Neural progenitor cell (in vitro differentiated cells): ENCODE results near the gene TTC4. TPM values are rescaled to one million over a fixed set of nuclear protein-coding genes. Genes with fewer than 3 reads are reported as not detected.

Experiments
- DNase-seq: peaks from one replicate; pipeline ENCODE4 v3.0.0-alpha.2; 2016; ENCODE audit warnings: low spot score
- H2AFZ ChIP-seq: fragments of 200-600 bp; sonication (generic); replicated peaks from 2 replicates; pipeline ENCODE4 v1.6.1; 2016; ENCODE audit warnings: antibody characterized with exemption
- H3F3A ChIP-seq: fragments of 200-600 bp; sonication (generic); 2 replicates; pipeline ENCODE4 v1.6.1; 2016; ENCODE audit warnings: antibody characterized with exemption, low read depth
- H3K27ac ChIP-seq: fragments of 200-600 bp; sonication (generic); 2 replicates; pipeline ENCODE4 v1.5.1; 2016; ENCODE audit warnings: mild to moderate bottlenecking
- H3K27me3 ChIP-seq: fragments of 200-600 bp; sonication (generic); 2 replicates; pipeline ENCODE4 v1.6.1; 2016; ENCODE audit warnings: mild to moderate bottlenecking, moderate library complexity
- H3K36me3 ChIP-seq: fragments of 200-600 bp; sonication (generic); 2 replicates; pipeline ENCODE4 v1.5.1; 2016
- H3K4me1 ChIP-seq: fragments of 200-600 bp; sonication (generic); 2 replicates; pipeline ENCODE4 v1.6.1; 2016; ENCODE audit warnings: mixed run types
- H3K4me2 ChIP-seq: fragments of 200-600 bp; sonication (generic); 2 replicates; pipeline ENCODE4 v1.6.1; 2016
- H3K4me3 ChIP-seq: fragments of 200-600 bp; sonication (generic); 2 replicates; pipeline ENCODE4 v1.5.1; 2016
- H3K79me2 ChIP-seq: fragments of 200-600 bp; sonication (generic); 2 replicates; pipeline ENCODE4 v1.6.1; 2016; ENCODE audit warnings: low read depth
- H3K9ac ChIP-seq: fragments of 200-600 bp; sonication (generic); 2 replicates; pipeline ENCODE4 v1.6.1; 2016
- H3K9me3 ChIP-seq: fragments of 200-600 bp; sonication (generic); 2 replicates; pipeline ENCODE4 v1.5.1; 2016; ENCODE audit warnings: low read depth
- H4K20me1 ChIP-seq: fragments of 200-600 bp; sonication (generic); 2 replicates; pipeline ENCODE4 v1.6.1; 2016; ENCODE audit warnings: low read depth
- H3K27ac Mint-ChIP-seq: 3 replicates; pipeline ENCODE4 v1.8.0; 2021; ENCODE audit warnings: mixed read lengths
- H3K27me3 Mint-ChIP-seq: 2 replicates; pipeline ENCODE4 v1.8.0; 2022; ENCODE audit warnings: low read depth, mild to moderate bottlenecking, inconsistent platforms, moderate library complexity, mixed read lengths; ENCODE audit not compliant: insufficient read depth
- H3K36me3 Mint-ChIP-seq: 3 replicates; pipeline ENCODE4 v1.8.0; 2021; ENCODE audit warnings: mixed read lengths
- H3K4me1 Mint-ChIP-seq: 3 replicates; pipeline ENCODE4 v1.8.0; 2021; ENCODE audit warnings: mixed read lengths
- H3K4me3 Mint-ChIP-seq: 3 replicates; pipeline ENCODE4 v1.8.0; 2021; ENCODE audit warnings: mild to moderate bottlenecking, moderate library complexity, mixed read lengths
- H3K9me3 Mint-ChIP-seq: 3 replicates; pipeline ENCODE4 v1.8.0; 2020; ENCODE audit warnings: mixed read lengths
- CTCF ChIP-seq: fragments of 200-600 bp; sonication (generic); IDR thresholded peaks from 2 replicates; pipeline ENCODE4 v1.5.1; 2017; ENCODE audit warnings: antibody characterized with exemption, mild to moderate bottlenecking
- EZH2 ChIP-seq: fragments of 200-600 bp; sonication (generic); IDR thresholded peaks from 2 replicates; pipeline ENCODE4 v1.6.1; 2017; ENCODE audit warnings: antibody characterized with exemption, mild to moderate bottlenecking, moderate library complexity
- EZH2phosphoT487 ChIP-seq: fragments of 200-600 bp; sonication (generic); IDR thresholded peaks from 2 replicates; pipeline ENCODE4 v1.6.1; 2017; ENCODE audit warnings: antibody characterized with exemption
- total RNA-seq: library from RNA; depleted of rRNA; stranded (reverse); fragments of >200 nt; gene quantifications from 2 replicates; pipeline ENCODE4 v1.2.3, GENCODE V29; 2015; ENCODE audit warnings: low replicate concordance

The TTC4 gene
- total RNA-seq, 1 donor from 2014 or later = 37.5 TPM

GRCh38 chr1:54714881-54715492 lies 674 bp upstream of the TTC4 start:
- Mint-ChIP-seq H3K36me3 (peaks cover 3% of the 10 kb centered on the region), H3K4me3 (peak overlapping the region; percentile 89), H3K9me3 (no peaks in the 10 kb centered on the region), H3K27ac (no peak overlapping the region), H3K4me1 (peaks cover 23% of the 10 kb centered on the region), H3K27me3 (peaks cover 5% of the 10 kb centered on the region)
- Histone ChIP-seq H3K4me2 (peak overlapping the region; percentile 90), H3K27ac (no peak overlapping the region), H4K20me1 (no peaks in the 10 kb centered on the region), H3K27me3 (peaks cover 11% of the 10 kb centered on the region), H3K79me2 (peaks cover 22% of the 10 kb centered on the region), H3K36me3 (no peaks in the 10 kb centered on the region), H3F3A (no peaks in the 10 kb centered on the region), H3K4me1 (peaks cover 7% of the 10 kb centered on the region), H3K4me3 (peak overlapping the region; percentile 87), H3K9ac (no peak overlapping the region), H3K9me3 (no peaks in the 10 kb centered on the region), H2AFZ (peak overlapping the region; percentile 79)
- DNase-seq = no peak
- TF ChIP-seq EZH2 (no peak), EZH2phosphoT487 (no peak), CTCF (no peak)

- H3K27ac ChIP-seq = no peak overlapping the region
- H3K36me3 ChIP-seq = peaks cover 4% of the 10 kb centered on the region
- peak overlapping the region; percentile 89 for H3K4me3 Mint-ChIP-seq
- no peaks in the 10 kb centered on the region for H3F3A ChIP-seq
- H3K4me1 ChIP-seq = peaks cover 7% of the 10 kb centered on the region
- peak overlapping the region; percentile 79 for H2AFZ ChIP-seq
- peaks cover 23% of the 10 kb centered on the region for H3K4me1 Mint-ChIP-seq
- no peaks in the 10 kb centered on the region for H3K27me3 Mint-ChIP-seq
- peaks cover 22% of the 10 kb centered on the region for H3K79me2 ChIP-seq
- H3K27me3 ChIP-seq = no peaks in the 10 kb centered on the region
- H3K9ac ChIP-seq = peak overlapping the region; percentile 81
- H3K4me2 ChIP-seq = peak overlapping the region; percentile 90
- H3K4me3 ChIP-seq = peak overlapping the region; percentile 87
- DNase-seq = no peak
- H3K27ac Mint-ChIP-seq = peak overlapping the region; percentile 25
- H3K9me3 Mint-ChIP-seq = no peaks in the 10 kb centered on the region
- H4K20me1 ChIP-seq = no peaks in the 10 kb centered on the region
- H3K36me3 Mint-ChIP-seq = peaks cover 6% of the 10 kb centered on the region
- no peaks in the 10 kb centered on the region for H3K9me3 ChIP-seq
- TF ChIP-seq EZH2 = no peak
- TF ChIP-seq EZH2phosphoT487 = no peak
- TF ChIP-seq CTCF = no peak
Observed at GRCh38 chr1:54716299-54717047, 812 bp downstream of the TTC4 start.

GRCh38 chr1:54721719-54722118 lies 6.1 kb downstream of the TTC4 start:
- no peak overlapping the region for H3K4me2 ChIP-seq
- no peak for TF ChIP-seq CTCF
- TF ChIP-seq EZH2phosphoT487 = no peak
- TF ChIP-seq EZH2 = no peak
- H3K9me3 Mint-ChIP-seq = no peaks in the 10 kb centered on the region
- no peak overlapping the region for H3K27ac ChIP-seq
- H3K4me3 Mint-ChIP-seq = no peak overlapping the region
- no peaks in the 10 kb centered on the region for H3K27me3 ChIP-seq
- H3K27me3 Mint-ChIP-seq = no peaks in the 10 kb centered on the region
- peaks cover 2% of the 10 kb centered on the region for H3K4me1 ChIP-seq
- H3K4me3 ChIP-seq = no peak overlapping the region
- H3K9me3 ChIP-seq = no peaks in the 10 kb centered on the region
- H3K27ac Mint-ChIP-seq = no peak overlapping the region
- DNase-seq = no peak
- H4K20me1 ChIP-seq = no peaks in the 10 kb centered on the region
- H3F3A ChIP-seq = no peaks in the 10 kb centered on the region
- H3K36me3 ChIP-seq = peaks cover 34% of the 10 kb centered on the region
- peaks cover 12% of the 10 kb centered on the region for H3K79me2 ChIP-seq
- H3K4me1 Mint-ChIP-seq = peaks cover 5% of the 10 kb centered on the region
- H3K36me3 Mint-ChIP-seq = peaks cover 40% of the 10 kb centered on the region
- no peak overlapping the region for H3K9ac ChIP-seq
- no peak overlapping the region for H2AFZ ChIP-seq
